IPS DF 6.9 (cell line): ENCODE measurements around the gene MBD3L1.

ENCODE experiments used
- DNase-seq: peaks from one replicate; pipeline ENCODE4 v3.0.0-alpha.2; 2013; ENCODE audit warnings: low read depth, low spot score
- H3K27ac ChIP-seq: one replicate; pipeline ENCODE4 v1.5.1; 2013; ENCODE audit warnings: low read length, control low read depth
- H3K27me3 ChIP-seq: 2 replicates; pipeline ENCODE4 v1.6.1; 2013; ENCODE audit warnings: mild to moderate bottlenecking, low read length; ENCODE audit not compliant: control insufficient read depth, insufficient read depth
- H3K36me3 ChIP-seq: 2 replicates; pipeline ENCODE4 v1.6.1; 2013; ENCODE audit warnings: low read length; ENCODE audit not compliant: control insufficient read depth, insufficient read depth
- H3K4me1 ChIP-seq: 2 replicates; pipeline ENCODE4 v1.6.1; 2013; ENCODE audit warnings: low read length; ENCODE audit not compliant: control insufficient read depth, insufficient read depth
- H3K4me3 ChIP-seq: 2 replicates; pipeline ENCODE4 v1.5.1; 2013; ENCODE audit warnings: mild to moderate bottlenecking, low read length
- H3K9me3 ChIP-seq: 2 replicates; pipeline ENCODE4 v1.6.1; 2013; ENCODE audit warnings: low read length, inconsistent platforms; ENCODE audit not compliant: control insufficient read depth, insufficient read depth
- WGBS: extraction: QIAGEN DNeasy Blood & Tissue Kit; methylation state at CpG from one replicate; pipeline ENCODE4 v1.1.7; 2013; ENCODE audit warnings: mixed read lengths, missing lambda C conversion rate; ENCODE audit not compliant: insufficient read length, insufficient coverage; 5-methylcytosine and 5-hydroxymethylcytosine counted together

The MBD3L1 gene

DNA sequence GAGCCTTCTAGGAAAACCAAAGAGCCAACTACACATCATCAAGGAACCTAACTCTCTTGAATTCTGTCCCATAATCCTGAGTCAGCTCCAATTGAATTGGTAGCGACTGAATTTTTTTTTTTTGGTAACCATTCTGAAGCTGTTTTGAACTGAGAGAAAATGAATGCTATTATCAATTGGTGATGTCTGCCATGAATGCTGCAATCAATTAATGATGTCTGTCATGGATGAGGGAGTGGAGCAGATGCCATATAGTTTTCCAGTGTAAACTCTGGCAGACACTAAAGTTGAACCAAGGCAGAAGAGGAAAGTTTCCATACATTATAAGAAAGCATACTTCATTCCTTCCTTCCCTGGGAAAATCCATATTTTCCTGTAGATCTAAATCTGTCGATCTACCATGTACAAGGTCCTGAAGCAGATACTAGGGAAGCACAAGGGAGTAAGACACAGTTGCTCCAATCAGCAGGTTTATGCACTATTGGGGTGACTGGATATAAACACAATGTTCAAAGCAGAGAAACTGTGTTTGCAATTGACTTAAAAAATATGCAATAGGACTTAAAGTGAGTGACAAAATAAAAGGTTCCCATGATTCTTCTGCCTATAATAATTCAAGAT lies 48.8 kb downstream of the MBD3L1 start:
- H3K27me3 ChIP-seq = no peaks in the 10 kb centered on the region
- H3K36me3 ChIP-seq = no peaks in the 10 kb centered on the region
- H3K4me3 ChIP-seq = no peak overlapping the region
- H3K27ac ChIP-seq = no peak overlapping the region
- peaks cover 17% of the 10 kb centered on the region for H3K9me3 ChIP-seq
- no peaks in the 10 kb centered on the region for H3K4me1 ChIP-seq
- DNase-seq = no peak
- WGBS = no CpG with 5 or more reads among the region's 2 CpGs

DNA sequence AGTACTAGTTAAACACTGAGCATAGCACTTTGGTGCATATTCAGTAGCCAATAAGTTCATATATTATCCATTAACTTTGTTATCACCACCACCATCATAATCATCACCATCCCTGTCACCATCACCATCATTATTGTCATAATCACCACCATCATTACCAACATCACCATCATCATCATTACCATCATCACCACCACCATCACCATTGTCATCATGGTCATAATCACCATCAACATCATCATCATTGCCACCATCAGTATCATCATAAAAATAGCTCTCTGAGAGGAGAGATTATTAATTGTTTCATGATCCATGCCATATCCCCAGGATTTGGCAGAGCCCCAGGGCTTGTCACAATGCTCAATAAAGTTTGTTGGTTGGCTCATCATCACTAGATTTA lies 49.3 kb downstream of the MBD3L1 start:
- DNase-seq = no peak
- H3K36me3 ChIP-seq = no peaks in the 10 kb centered on the region
- H3K4me1 ChIP-seq = no peaks in the 10 kb centered on the region
- H3K27me3 ChIP-seq = no peaks in the 10 kb centered on the region
- H3K4me3 ChIP-seq = no peak overlapping the region
- peaks cover 15% of the 10 kb centered on the region for H3K9me3 ChIP-seq
- H3K27ac ChIP-seq = no peak overlapping the region

DNA sequence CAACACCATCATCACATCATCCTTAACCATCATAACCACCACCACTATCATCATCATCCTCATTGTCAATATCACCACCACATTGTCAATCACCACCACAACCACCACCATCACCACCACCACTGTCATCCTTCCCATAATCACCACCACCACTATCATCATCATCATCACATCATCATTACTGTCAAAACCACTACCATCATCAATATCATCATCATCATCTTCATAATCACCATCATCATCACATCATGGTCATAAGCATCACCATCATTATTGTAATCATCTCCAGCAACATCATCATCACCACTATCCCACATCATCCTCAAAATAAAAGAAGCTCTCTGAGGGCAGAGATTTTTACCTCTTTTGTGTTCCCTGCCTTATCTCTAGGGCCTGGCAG lies 52.2 kb downstream of the MBD3L1 start:
- Histone ChIP-seq H3K4me3 (no peak overlapping the region), H3K27ac (no peak overlapping the region), H3K4me1 (no peaks in the 10 kb centered on the region), H3K36me3 (no peaks in the 10 kb centered on the region), H3K27me3 (no peaks in the 10 kb centered on the region), H3K9me3 (peaks cover 18% of the 10 kb centered on the region)
- DNase-seq = no peak

DNA sequence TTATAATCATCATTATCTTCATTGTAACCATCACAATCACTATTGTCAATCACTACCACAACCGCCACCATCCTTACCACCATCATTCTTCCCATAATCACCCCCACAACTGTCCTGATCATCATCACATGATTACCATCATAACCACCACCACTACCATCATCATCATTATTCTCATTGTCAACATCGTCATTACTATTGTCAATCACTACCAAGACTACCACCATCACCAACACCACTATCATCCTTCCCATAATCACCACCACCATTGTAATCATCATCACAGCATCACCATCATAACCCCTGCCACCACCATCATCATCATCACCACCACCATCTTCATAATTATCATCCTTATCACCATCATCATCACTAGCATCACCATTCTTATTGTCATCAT lies 55.2 kb downstream of the MBD3L1 start:
- Histone ChIP-seq H3K4me1 (no peaks in the 10 kb centered on the region), H3K27me3 (no peaks in the 10 kb centered on the region), H3K9me3 (peaks cover 19% of the 10 kb centered on the region), H3K4me3 (no peak overlapping the region), H3K27ac (no peak overlapping the region), H3K36me3 (no peaks in the 10 kb centered on the region)
- no peak for DNase-seq
- WGBS = 100% methylated on average over 2 of the region's 2 CpGs

DNA sequence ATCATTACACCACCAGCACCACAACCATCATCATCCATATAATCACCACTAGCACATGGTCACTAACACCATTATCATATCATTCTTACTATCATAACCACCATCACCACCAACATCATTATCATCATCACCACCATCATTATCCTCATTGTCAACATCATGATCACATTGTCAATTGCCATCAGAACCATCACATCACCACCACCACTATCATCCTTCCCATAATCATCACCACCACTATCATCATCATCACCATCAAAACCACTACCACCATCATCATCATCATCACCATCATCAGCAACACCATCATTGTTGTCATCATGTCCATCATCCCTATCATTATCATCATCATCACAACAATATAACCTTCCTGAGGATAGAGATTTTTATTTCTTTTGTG lies 58.1 kb downstream of the MBD3L1 start:
- H3K27me3 ChIP-seq = no peaks in the 10 kb centered on the region
- no peaks in the 10 kb centered on the region for H3K4me1 ChIP-seq
- no peaks in the 10 kb centered on the region for H3K36me3 ChIP-seq
- H3K27ac ChIP-seq = no peak overlapping the region
- H3K4me3 ChIP-seq = no peak overlapping the region
- peaks cover 18% of the 10 kb centered on the region for H3K9me3 ChIP-seq
- no peak for DNase-seq
